ENCODE results near the gene VOPP1. TPM values are rescaled to one million over a fixed set of nuclear protein-coding genes. Genes with fewer than 3 reads are reported as not detected.

VOPP1 gene
- total RNA-seq, 1 experiment from 2014 or later = 30.3 TPM

DNA sequence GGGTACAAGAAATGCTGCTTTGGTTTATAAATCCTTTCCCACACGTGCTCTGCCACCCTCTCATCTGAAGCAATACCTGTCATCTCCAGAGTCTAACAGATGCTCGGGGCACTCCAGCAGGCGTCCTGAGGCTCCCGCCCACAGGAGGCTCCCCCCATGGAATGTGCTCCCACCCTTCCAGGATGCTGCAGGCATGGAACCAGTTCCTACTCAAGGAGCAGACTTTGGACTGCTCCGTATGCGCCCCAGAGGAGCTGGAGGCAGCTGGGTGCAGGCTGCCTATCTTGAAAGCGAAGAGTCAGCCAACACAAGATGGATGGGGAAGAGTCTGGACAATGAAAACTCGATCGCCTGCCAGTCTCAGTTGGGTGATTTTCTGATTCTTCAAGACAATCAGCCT is 75.4 kb downstream of the VOPP1 start:
- ATAC-seq (no peak), DNase-seq (ENCODE audit: low read depth, low spot score) (no peak)
- Histone ChIP-seq H3K4me2 (ENCODE audit: low read length) (no peak overlapping the region), H3K4me3 (replicated peaks in 1 of 2; ENCODE audit: low read depth in 1 of 2, low read length in 2 of 2) (no peak overlapping the region), H3K9me2 (ENCODE audit: insufficient read depth) (no peaks in the 10 kb centered on the region), H3K36me3 (ENCODE audit: control insufficient read depth in 1 of 2, insufficient read depth in 2 of 2, low read length in 2 of 2) (peaks cover 0 to 2% of the 10 kb centered on the region in 2 experiments; a peak in 1 of 4 replicates), H3K9me3 (ENCODE audit: control insufficient read depth in 1 of 2, insufficient read depth in 1 of 2, low read depth in 1 of 2, low read length in 2 of 2) (no peaks in the 10 kb centered on the region), H3K79me2 (ENCODE audit: insufficient read depth, low read length) (no peaks in the 10 kb centered on the region), H3K4me1 (ENCODE audit: control insufficient read depth in 1 of 2, insufficient read depth in 2 of 2, low read length in 2 of 2) (no peaks in the 10 kb centered on the region), H4K20me1 (ENCODE audit: insufficient read depth) (no peaks in the 10 kb centered on the region), H2AFZ (ENCODE audit: low read depth, low read length, poor library complexity, severe bottlenecking) (no peak overlapping the region), H3K27ac (ENCODE audit: low read depth, low read length) (no peak overlapping the region), H3K27me3 (ENCODE audit: insufficient read depth, low read length) (no peaks in the 10 kb centered on the region), H3K9ac (ENCODE audit: low read length) (no peak overlapping the region)
- no TSS peak for BruUV-seq (replicated peaks)
- ChIA-PET RAD21 (ENCODE audit: low non-redundant PET in 1 of 2, low total read pairs in 2 of 2, uncharacterized antibody in 2 of 2, unreplicated experiment in 2 of 2) (no interaction called here), CTCF (no interaction called here), POLR2A (no interaction called here)
- TF ChIP-seq EZH2 (IDR thresholded peaks at IDR 0.05) (no peak), POLR2AphosphoS5 (IDR thresholded peaks at IDR 0.05; ENCODE audit: low read depth, low read length) (no peak), FOSL1 (IDR thresholded peaks at IDR 0.05; ENCODE audit: low read depth) (no peak), EGR1 (IDR thresholded peaks at IDR 0.05; ENCODE audit: low read depth) (no peak), SIN3A (IDR thresholded peaks at IDR 0.05; ENCODE audit: low read depth) (no peak), ELF1 (IDR thresholded peaks at IDR 0.05; ENCODE audit: borderline replicate concordance, low read depth) (no peak), EZH2phosphoT487 (IDR thresholded peaks at IDR 0.05; ENCODE audit: borderline replicate concordance) (no peak), ZFX (IDR thresholded peaks at IDR 0.05) (no peak), JUND (IDR thresholded peaks at IDR 0.05) (no peak), SP1 (IDR thresholded peaks at IDR 0.05; ENCODE audit: low read depth) (no peak)
- TF ChIP-seq, protein P1, sequence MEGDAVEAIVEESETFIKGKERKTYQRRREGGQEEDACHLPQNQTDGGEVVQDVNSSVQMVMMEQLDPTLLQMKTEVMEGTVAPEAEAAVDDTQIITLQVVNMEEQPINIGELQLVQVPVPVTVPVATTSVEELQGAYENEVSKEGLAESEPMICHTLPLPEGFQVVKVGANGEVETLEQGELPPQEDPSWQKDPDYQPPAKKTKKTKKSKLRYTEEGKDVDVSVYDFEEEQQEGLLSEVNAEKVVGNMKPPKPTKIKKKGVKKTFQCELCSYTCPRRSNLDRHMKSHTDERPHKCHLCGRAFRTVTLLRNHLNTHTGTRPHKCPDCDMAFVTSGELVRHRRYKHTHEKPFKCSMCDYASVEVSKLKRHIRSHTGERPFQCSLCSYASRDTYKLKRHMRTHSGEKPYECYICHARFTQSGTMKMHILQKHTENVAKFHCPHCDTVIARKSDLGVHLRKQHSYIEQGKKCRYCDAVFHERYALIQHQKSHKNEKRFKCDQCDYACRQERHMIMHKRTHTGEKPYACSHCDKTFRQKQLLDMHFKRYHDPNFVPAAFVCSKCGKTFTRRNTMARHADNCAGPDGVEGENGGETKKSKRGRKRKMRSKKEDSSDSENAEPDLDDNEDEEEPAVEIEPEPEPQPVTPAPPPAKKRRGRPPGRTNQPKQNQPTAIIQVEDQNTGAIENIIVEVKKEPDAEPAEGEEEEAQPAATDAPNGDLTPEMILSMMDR (IDR thresholded peaks at IDR 0.05 in 2 of 3, conservative IDR thresholded peaks at IDR 0.05 in 1 of 3; ENCODE audit: borderline replicate concordance in 1 of 3, insufficient read depth in 1 of 3, low read depth in 2 of 3, low read length in 2 of 3) = no peak
- TF ChIP-seq, protein P2, sequence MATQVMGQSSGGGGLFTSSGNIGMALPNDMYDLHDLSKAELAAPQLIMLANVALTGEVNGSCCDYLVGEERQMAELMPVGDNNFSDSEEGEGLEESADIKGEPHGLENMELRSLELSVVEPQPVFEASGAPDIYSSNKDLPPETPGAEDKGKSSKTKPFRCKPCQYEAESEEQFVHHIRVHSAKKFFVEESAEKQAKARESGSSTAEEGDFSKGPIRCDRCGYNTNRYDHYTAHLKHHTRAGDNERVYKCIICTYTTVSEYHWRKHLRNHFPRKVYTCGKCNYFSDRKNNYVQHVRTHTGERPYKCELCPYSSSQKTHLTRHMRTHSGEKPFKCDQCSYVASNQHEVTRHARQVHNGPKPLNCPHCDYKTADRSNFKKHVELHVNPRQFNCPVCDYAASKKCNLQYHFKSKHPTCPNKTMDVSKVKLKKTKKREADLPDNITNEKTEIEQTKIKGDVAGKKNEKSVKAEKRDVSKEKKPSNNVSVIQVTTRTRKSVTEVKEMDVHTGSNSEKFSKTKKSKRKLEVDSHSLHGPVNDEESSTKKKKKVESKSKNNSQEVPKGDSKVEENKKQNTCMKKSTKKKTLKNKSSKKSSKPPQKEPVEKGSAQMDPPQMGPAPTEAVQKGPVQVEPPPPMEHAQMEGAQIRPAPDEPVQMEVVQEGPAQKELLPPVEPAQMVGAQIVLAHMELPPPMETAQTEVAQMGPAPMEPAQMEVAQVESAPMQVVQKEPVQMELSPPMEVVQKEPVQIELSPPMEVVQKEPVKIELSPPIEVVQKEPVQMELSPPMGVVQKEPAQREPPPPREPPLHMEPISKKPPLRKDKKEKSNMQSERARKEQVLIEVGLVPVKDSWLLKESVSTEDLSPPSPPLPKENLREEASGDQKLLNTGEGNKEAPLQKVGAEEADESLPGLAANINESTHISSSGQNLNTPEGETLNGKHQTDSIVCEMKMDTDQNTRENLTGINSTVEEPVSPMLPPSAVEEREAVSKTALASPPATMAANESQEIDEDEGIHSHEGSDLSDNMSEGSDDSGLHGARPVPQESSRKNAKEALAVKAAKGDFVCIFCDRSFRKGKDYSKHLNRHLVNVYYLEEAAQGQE (IDR thresholded peaks at IDR 0.05; ENCODE audit: low read depth) = no peak
- intact Hi-C loops (cut with micrococcal nuclease) = no loop called here

Measured in HCT116 (cell line).